Measurements from ENCODE around the gene CAMK1.

DNA sequence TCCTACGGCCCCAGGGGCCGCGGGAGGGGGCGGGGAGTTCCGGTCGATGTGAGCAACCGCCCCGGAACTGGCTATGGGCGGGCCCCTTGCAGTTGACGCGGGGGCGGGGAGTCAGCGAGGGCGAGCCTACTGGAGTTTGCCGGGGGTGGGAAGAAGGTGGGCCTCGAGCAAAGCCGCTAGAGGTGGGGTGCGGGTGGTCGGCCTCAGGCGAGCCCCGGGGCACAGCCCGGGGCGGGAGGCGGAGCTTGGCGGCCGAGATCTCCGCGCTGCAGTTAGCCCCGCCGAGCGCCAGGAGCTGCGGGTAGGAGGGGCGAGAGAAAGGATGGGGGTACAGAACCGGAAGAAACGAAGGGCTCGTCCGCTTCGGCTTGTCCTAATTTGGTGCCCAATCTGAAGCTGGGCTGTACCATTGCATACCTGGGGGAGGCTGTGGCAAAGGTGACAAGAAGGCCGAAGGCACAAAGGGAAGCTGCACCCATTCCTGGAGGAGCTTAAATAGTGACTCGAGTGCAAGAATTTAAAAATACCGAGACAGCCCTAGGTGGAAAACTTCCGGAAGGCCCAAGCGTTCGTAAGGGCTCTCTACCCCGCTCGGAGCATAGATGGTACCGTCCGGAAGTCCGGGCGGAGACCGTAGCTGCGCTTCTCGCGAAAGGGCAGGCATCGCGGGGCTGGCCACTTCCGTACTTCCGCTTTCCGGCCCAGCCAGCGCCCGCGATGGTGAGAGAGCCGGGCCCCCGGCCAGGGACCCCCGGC is 22.8 kb upstream of the CAMK1 start, which contains the start of the genes ARPC4 and TADA3:
- TF ChIP-seq, protein P1, sequence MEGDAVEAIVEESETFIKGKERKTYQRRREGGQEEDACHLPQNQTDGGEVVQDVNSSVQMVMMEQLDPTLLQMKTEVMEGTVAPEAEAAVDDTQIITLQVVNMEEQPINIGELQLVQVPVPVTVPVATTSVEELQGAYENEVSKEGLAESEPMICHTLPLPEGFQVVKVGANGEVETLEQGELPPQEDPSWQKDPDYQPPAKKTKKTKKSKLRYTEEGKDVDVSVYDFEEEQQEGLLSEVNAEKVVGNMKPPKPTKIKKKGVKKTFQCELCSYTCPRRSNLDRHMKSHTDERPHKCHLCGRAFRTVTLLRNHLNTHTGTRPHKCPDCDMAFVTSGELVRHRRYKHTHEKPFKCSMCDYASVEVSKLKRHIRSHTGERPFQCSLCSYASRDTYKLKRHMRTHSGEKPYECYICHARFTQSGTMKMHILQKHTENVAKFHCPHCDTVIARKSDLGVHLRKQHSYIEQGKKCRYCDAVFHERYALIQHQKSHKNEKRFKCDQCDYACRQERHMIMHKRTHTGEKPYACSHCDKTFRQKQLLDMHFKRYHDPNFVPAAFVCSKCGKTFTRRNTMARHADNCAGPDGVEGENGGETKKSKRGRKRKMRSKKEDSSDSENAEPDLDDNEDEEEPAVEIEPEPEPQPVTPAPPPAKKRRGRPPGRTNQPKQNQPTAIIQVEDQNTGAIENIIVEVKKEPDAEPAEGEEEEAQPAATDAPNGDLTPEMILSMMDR (conservative IDR thresholded peaks at IDR 0.05; ENCODE audit: low read depth, low read length), result no peak
- no peak for TF ChIP-seq EZH2 (IDR thresholded peaks at IDR 0.05; ENCODE audit: low read length, unreplicated experiment)

Data from PC-3 (cell line).